Stomach (tissue), 9 donors: ENCODE measurements around the gene ASB12. TPM values are rescaled to one million over a fixed set of nuclear protein-coding genes. Genes with fewer than 3 reads are reported as not detected.

Source experiments
- DNase-seq, 2 donors: peaks; one replicate each; pipeline versions ENCODE4 v3.0.0 to v3.0.0-alpha.2; 2013 to 2019
- H3K27ac ChIP-seq, 5 donors: fragments of 200-600 bp in 4 of 5; sonication (generic) in 4 of 5; one replicate each; pipeline ENCODE4 v1.5.1; 2013 to 2019; ENCODE audit warnings: mild to moderate bottlenecking in 1 of 5, moderate library complexity in 1 of 5
- H3K27me3 ChIP-seq, 3 donors: fragments of 200-600 bp; sonication (generic); one replicate each; pipeline ENCODE4 v1.5.1; 2017 to 2019; ENCODE audit warnings: mixed run types in 1 of 3
- H3K36me3 ChIP-seq, 4 donors: fragments of 200-600 bp; sonication (generic); 1 replicate in 3 of 4; 2 replicates in 1 of 4; pipeline ENCODE4 v1.5.1; 2016 to 2019
- H3K4me1 ChIP-seq, 4 donors: fragments of 200-600 bp; sonication (generic); one replicate each; pipeline ENCODE4 v1.5.1; 2016 to 2019
- H3K4me3 ChIP-seq, 4 donors: fragments of 200-600 bp; sonication (generic) in 3 of 4; one replicate each; pipeline ENCODE4 v1.5.1; 2016 to 2019; ENCODE audit warnings: mild to moderate bottlenecking in 1 of 4
- H3K9me3 ChIP-seq, 4 donors: fragments of 200-600 bp; sonication (generic); one replicate each; pipeline ENCODE4 v1.5.1; 2016 to 2019
- EP300 ChIP-seq: sonication (generic); formaldehyde crosslinking; IDR thresholded peaks from one replicate; pipeline ENCODE4 v1.6.1; 2017; ENCODE audit warnings: antibody characterized with exemption
- POLR2A ChIP-seq, 4 donors: fragments of 450-650 bp; IDR thresholded peaks; one replicate each; pipeline ENCODE4 v1.6.1; 2016; ENCODE audit warnings: antibody characterized with exemption in 4 of 4, control low read depth in 2 of 4, mild to moderate bottlenecking in 1 of 4, moderate library complexity in 1 of 4
- POLR2AphosphoS5 ChIP-seq, 3 donors: sonication (generic); formaldehyde crosslinking; IDR thresholded peaks; one replicate each; pipeline ENCODE4 v1.6.1; 2016; ENCODE audit warnings: antibody characterized with exemption in 3 of 3
- WGBS, 5 donors: extraction: QIAGEN DNeasy Blood & Tissue Kit in 3 of 5; methylation state at CpG; one replicate each; pipeline versions ENCODE4 v1.1.5 to v1.1.7; 2013 to 2018; 5-methylcytosine and 5-hydroxymethylcytosine counted together
- intact Hi-C: fragments of 100-400 bp; cut with DNase I; formaldehyde crosslinking; loops from one replicate; pipeline ENCODE4 v1.15.1; 2023; ENCODE audit warnings: low total_unique reads
- polyA plus RNA-seq, 3 donors: library from polyadenylated mRNA; stranded (reverse); fragments of 200-250 nt; gene quantifications; one replicate each; pipeline ENCODE4 v1.2.3, GENCODE V29; 2013
- total RNA-seq, 5 donors: library from RNA; depleted of rRNA; stranded (reverse); fragments of >200 nt; gene quantifications; one replicate each; pipeline versions ENCODE4 v1.1.0 to v1.2.3, GENCODE V29; 2014 to 2016
- TF ChIP-seq, protein P1 (sequence below), 7 experiments: fragments of 450-650 bp in 4 of 7; fragments of 200-600 bp in 3 of 7; sonication (generic) in 3 of 7; IDR thresholded peaks; one replicate each; pipeline ENCODE4 v1.5.1; 2016 to 2019; ENCODE audit warnings: antibody characterized with exemption in 7 of 7, control low read depth in 2 of 7, mild to moderate bottlenecking in 1 of 7
- donor health status: healthy with polysubstance abuse.
- donor health status: Bipolar disorder and iron deficiency.
- donor health status: healthy.

Gene ASB12
- total and polyA plus RNA-seq, 8 donors = 0.20 TPM; not detected in 7

DNA sequence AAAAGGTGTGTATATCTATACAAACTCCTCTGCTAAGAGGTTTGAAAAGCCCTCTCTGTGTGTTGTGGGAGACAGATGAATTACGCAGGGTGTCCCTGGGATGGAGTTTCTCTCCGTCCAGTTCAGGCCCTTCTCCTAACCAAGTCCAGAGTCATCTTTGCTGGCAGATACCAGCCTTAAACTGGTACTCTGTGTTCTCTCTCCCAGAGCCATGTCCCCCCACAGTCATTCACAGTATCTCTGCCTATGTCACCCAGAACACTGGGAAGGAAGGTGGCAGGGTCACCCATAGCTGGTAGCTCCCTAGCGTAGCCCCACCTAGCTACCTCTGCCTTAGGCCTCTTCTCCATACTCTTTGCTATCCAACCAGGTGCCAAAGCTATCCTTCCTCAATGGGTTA lies 33.8 kb downstream of the ASB12 start:
- Histone ChIP-seq H3K4me1 (peaks cover 0 to 6% (median 2%) of the 10 kb centered on the region in 4 donors), H3K9me3 (no peaks in the 10 kb centered on the region), H3K4me3 (no peak overlapping the region), H3K36me3 (peaks cover 0 to 16% (median 15%) of the 10 kb centered on the region in 4 donors), H3K27me3 (no peaks in the 10 kb centered on the region), H3K27ac (no peak overlapping the region)
- no peak for DNase-seq
- intact Hi-C loops = no loop called here
- TF ChIP-seq EP300 = no peak
- no peak for TF ChIP-seq POLR2AphosphoS5 (IDR thresholded peaks at IDR 0.05)
- TF ChIP-seq, protein P1, sequence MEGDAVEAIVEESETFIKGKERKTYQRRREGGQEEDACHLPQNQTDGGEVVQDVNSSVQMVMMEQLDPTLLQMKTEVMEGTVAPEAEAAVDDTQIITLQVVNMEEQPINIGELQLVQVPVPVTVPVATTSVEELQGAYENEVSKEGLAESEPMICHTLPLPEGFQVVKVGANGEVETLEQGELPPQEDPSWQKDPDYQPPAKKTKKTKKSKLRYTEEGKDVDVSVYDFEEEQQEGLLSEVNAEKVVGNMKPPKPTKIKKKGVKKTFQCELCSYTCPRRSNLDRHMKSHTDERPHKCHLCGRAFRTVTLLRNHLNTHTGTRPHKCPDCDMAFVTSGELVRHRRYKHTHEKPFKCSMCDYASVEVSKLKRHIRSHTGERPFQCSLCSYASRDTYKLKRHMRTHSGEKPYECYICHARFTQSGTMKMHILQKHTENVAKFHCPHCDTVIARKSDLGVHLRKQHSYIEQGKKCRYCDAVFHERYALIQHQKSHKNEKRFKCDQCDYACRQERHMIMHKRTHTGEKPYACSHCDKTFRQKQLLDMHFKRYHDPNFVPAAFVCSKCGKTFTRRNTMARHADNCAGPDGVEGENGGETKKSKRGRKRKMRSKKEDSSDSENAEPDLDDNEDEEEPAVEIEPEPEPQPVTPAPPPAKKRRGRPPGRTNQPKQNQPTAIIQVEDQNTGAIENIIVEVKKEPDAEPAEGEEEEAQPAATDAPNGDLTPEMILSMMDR (IDR thresholded peaks at IDR 0.05) = no peak
- no peak for TF ChIP-seq POLR2A (IDR thresholded peaks at IDR 0.05)
- 81 to 99% (median 95%) methylated on average over 3 of the region's 3 CpGs for WGBS, 5 donors

DNA sequence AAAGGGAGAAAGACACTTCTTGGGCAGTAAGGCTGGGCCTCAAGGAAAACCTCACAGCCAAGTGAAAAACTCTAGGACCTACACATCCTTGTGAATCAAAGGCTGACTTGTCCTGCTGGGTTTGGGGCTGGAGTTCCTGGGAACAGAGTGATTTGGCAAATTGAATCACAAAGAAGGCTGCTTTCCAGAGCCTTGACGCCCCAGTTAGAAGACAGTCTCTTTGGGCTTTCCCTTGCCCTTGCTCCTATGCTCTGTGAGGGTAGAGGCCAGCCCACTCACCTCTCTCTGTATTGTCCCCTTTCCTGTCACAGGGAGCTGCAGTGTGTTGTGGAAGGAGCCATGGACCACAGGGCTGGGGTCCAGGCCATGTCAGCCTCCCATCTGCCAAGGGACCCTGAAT lies 34.5 kb downstream of the ASB12 start:
- 33 to 75% (median 64%) methylated on average over 1 of the region's 1 CpG for whole genome bisulfite sequencing, 5 donors
- intact Hi-C loops = no loop called here

DNA sequence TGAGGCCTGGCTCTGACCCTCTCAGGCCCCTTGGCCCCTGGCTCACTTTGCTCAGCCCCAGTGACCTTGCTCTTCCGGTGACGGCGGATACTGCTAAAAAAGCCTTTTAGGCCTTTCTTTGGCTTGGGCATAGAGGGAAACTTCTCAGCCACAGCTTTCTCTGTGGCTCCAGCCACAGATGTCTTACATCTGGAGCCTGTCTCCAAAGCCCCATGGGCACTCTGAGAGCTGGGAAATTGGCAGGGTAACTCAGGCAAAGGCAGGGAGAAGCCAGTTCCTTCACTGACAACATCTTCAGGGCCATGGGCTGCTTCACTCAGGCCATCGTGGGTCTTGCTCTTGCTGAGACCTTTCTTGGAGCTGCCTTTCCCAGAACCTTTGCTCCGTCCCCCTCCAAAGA lies 37.7 kb downstream of the ASB12 start:
- TF ChIP-seq POLR2A (IDR thresholded peaks at IDR 0.05) (no peak), EP300 (no peak), POLR2AphosphoS5 (IDR thresholded peaks at IDR 0.05) (no peak)
- TF ChIP-seq, protein P1 (IDR thresholded peaks at IDR 0.05) = no peak
- no peaks in the 10 kb centered on the region for H3K27me3 ChIP-seq
- H3K9me3 ChIP-seq = no peaks in the 10 kb centered on the region
- H3K36me3 ChIP-seq = peaks cover 0 to 34% (median 33%) of the 10 kb centered on the region in 4 donors
- no peak overlapping the region for H3K4me3 ChIP-seq
- intact Hi-C loops = no loop called here
- no peak overlapping the region for H3K27ac ChIP-seq
- DNase-seq = no peak
- no peaks in the 10 kb centered on the region for H3K4me1 ChIP-seq
- WGBS, 5 donors = 80 to 96% (median 90%) methylated on average over 4 to 5 of the region's 5 CpGs

More for the DNA sequence above, 34.5 kb downstream of the ASB12 start:
- no peak for DNase-seq
- Histone ChIP-seq H3K4me1 (peaks cover 0 to 6% (median 2%) of the 10 kb centered on the region in 4 donors), H3K4me3 (no peak overlapping the region), H3K27me3 (no peaks in the 10 kb centered on the region), H3K27ac (no peak overlapping the region), H3K36me3 (peaks cover 0 to 24% (median 23%) of the 10 kb centered on the region in 4 donors), H3K9me3 (no peaks in the 10 kb centered on the region)
- no peak for TF ChIP-seq POLR2AphosphoS5 (IDR thresholded peaks at IDR 0.05)
- TF ChIP-seq, protein P1 (IDR thresholded peaks at IDR 0.05) = no peak
- no peak for TF ChIP-seq POLR2A (IDR thresholded peaks at IDR 0.05)
- TF ChIP-seq EP300 = no peak

DNA sequence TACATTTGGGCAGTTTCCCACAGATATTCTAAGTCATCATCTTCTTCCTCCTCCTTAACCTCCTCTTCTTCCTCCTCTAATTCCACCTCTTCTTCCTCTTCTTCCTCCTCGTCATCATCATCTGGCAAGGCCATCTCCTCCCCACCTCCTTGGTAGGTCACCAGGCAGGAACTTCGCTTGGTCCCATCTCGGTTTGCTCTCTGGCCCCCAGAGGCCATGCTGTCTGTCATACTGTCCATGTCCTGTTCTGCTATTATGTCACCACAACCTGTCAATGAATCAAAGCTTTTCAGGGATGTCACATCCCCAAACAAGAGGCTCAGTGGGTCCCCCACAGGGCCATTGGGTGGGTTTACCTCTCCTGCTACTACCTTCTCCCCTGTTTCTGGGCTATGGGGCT lies 38.4 kb downstream of the ASB12 start:
- no peak for TF ChIP-seq EP300
- TF ChIP-seq, protein P1 (IDR thresholded peaks at IDR 0.05) = no peak
- TF ChIP-seq POLR2A (IDR thresholded peaks at IDR 0.05) = no peak
- TF ChIP-seq POLR2AphosphoS5 (IDR thresholded peaks at IDR 0.05) = no peak
- H3K27ac ChIP-seq = no peak overlapping the region
- WGBS, 5 donors = 81 to 100% (median 90%) methylated on average over 2 to 3 of the region's 3 CpGs
- H3K4me3 ChIP-seq = no peak overlapping the region
- no peaks in the 10 kb centered on the region for H3K27me3 ChIP-seq
- no peaks in the 10 kb centered on the region for H3K4me1 ChIP-seq
- intact Hi-C loops = no loop called here
- DNase-seq = no peak
- H3K36me3 ChIP-seq = peaks cover 0 to 34% (median 33%) of the 10 kb centered on the region in 4 donors
- H3K9me3 ChIP-seq = no peaks in the 10 kb centered on the region
